Measurements from ENCODE around the gene SLC38A3. TPM values are rescaled to one million over a fixed set of nuclear protein-coding genes. Genes with fewer than 3 reads are reported as not detected.

SLC38A3 gene
- total RNA-seq, 1 donor from 2014 or later = 0.17 TPM

DNA sequence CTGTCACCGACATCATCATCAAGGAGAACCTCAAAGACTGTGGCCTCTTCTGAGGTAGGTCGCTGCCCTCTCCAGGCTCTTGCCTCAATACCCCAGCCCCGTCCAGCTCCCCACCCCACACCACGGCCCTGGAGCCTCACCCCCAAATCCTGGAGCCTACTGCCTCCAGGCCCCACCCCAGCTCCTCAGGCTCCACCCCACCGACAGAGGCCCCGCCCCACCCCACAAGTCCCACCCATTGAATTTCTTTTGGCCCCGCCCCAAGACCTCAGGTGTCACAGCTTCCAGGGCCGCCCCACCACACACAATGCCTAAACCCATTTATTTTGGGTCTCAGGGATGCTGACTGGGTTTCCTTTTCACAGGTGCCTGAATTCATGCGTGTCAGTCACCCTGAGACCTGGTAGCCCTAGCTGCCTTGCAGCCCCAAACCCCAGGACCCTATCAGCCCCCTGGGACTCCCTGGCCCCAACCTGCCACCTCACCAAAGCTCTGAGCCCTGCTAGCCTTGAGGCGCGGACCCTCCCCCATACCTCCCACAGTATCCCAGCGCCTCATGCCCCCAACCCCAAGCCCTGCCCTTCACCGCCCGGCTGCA lies 10.1 kb upstream of the SLC38A3 start:
- Mint-ChIP-seq H3K27ac (no peak overlapping the region), H3K9me3 (no peaks in the 10 kb centered on the region), H3K4me1 (no peaks in the 10 kb centered on the region), H3K27me3 (ENCODE audit: insufficient read depth, low read depth) (peaks cover 7% of the 10 kb centered on the region), H3K4me3 (no peak overlapping the region), H3K36me3 (no peaks in the 10 kb centered on the region)
- Histone ChIP-seq H3K4me1 (no peaks in the 10 kb centered on the region), H3F3A (ENCODE audit: low read depth) (no peaks in the 10 kb centered on the region), H3K79me2 (ENCODE audit: low read depth) (no peaks in the 10 kb centered on the region), H2AFZ (replicated peaks) (no peak overlapping the region), H4K20me1 (ENCODE audit: low read depth) (no peaks in the 10 kb centered on the region), H3K4me3 (no peak overlapping the region), H3K9me3 (ENCODE audit: low read depth) (no peaks in the 10 kb centered on the region), H3K36me3 (no peaks in the 10 kb centered on the region), H3K27ac (no peak overlapping the region), H3K9ac (no peak overlapping the region), H3K4me2 (peak overlapping the region; percentile 21), H3K27me3 (peaks cover 32% of the 10 kb centered on the region)
- TF ChIP-seq EZH2 (IDR thresholded peaks at IDR 0.05) = peak; percentile 34
- TF ChIP-seq, protein P1, sequence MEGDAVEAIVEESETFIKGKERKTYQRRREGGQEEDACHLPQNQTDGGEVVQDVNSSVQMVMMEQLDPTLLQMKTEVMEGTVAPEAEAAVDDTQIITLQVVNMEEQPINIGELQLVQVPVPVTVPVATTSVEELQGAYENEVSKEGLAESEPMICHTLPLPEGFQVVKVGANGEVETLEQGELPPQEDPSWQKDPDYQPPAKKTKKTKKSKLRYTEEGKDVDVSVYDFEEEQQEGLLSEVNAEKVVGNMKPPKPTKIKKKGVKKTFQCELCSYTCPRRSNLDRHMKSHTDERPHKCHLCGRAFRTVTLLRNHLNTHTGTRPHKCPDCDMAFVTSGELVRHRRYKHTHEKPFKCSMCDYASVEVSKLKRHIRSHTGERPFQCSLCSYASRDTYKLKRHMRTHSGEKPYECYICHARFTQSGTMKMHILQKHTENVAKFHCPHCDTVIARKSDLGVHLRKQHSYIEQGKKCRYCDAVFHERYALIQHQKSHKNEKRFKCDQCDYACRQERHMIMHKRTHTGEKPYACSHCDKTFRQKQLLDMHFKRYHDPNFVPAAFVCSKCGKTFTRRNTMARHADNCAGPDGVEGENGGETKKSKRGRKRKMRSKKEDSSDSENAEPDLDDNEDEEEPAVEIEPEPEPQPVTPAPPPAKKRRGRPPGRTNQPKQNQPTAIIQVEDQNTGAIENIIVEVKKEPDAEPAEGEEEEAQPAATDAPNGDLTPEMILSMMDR (IDR thresholded peaks at IDR 0.05) = no peak
- no peak for DNase-seq (ENCODE audit: low spot score)

DNA sequence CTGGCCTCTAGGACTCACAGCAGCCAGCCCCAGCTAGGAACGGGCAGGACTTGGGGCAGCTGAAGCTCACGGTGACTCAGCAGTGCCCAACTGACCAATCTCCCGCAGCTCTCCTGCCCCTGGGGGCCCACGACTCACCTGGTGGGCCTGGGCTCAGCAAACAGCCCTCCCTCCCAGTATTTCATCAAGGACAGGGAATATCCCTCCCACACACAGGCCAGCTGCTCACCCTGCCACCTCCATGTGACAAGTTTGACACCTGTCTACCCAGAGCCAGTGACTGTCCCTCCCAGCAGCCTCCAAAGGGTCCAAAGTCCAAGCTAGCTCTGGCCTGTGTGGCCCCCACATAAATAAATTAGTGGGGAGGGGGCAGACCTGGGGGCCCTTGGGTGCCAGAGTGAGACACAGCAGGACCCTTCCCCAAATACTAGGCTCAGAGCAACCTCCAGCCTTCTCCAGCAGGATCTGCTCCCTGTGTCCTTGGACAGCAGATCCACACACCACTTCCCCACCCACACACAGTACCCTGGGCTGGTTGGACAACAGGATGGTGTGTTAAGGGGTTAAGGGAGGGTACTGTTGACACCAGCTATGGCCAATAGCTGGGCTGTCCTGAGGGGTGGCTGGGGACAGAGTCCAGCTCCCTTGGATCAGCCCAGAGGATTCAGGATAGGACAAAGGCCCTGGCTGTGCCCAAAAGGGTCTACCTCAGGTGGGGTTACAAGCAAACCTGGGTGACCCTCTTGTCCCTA lies 9.4 kb upstream of the SLC38A3 start:
- H2AFZ ChIP-seq (replicated peaks) = no peak overlapping the region

DNA sequence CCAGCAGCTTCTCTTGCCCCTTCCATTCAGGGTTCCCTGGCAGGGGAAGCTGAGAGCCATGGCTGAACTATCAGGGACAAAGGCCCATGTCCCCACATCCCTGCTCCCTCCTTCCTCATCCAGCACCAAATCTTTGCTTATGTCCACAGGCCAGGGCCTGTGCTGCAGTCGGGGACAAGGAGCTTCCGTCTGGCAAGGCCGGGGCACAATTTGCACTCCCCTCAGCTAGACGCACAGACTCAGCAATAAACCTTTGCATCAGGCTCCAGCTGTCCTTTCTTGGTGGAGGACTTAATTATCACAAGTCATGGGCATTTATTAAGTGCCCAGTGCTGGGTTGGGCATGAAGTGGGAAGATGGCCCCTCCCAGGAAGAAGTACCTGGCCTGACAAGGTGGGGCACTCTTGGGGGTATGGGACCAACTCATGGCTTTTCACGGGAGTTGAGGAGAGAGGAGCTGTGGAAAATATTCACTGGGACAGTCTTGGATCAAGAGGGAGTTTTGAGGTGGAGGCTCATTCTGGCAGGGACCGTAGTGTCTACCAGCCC lies 8.7 kb upstream of the SLC38A3 start:
- Mint-ChIP-seq H3K9me3 (no peaks in the 10 kb centered on the region), H3K4me1 (no peaks in the 10 kb centered on the region), H3K36me3 (no peaks in the 10 kb centered on the region), H3K4me3 (no peak overlapping the region), H3K27me3 (ENCODE audit: insufficient read depth, low read depth) (peaks cover 10% of the 10 kb centered on the region), H3K27ac (peak overlapping the region; percentile 78)
- Histone ChIP-seq H3F3A (ENCODE audit: low read depth) (no peaks in the 10 kb centered on the region), H4K20me1 (ENCODE audit: low read depth) (no peaks in the 10 kb centered on the region), H3K4me3 (no peak overlapping the region), H3K9me3 (ENCODE audit: low read depth) (no peaks in the 10 kb centered on the region), H3K4me1 (no peaks in the 10 kb centered on the region), H2AFZ (replicated peaks) (no peak overlapping the region), H3K36me3 (no peaks in the 10 kb centered on the region), H3K27ac (no peak overlapping the region), H3K27me3 (peaks cover 32% of the 10 kb centered on the region), H3K9ac (no peak overlapping the region), H3K79me2 (ENCODE audit: low read depth) (no peaks in the 10 kb centered on the region), H3K4me2 (no peak overlapping the region)
- no peak for TF ChIP-seq EZH2 (IDR thresholded peaks at IDR 0.05)
- TF ChIP-seq EZH2phosphoT487 (IDR thresholded peaks at IDR 0.05) = no peak
- TF ChIP-seq, protein P1 (IDR thresholded peaks at IDR 0.05) = no peak
- DNase-seq (ENCODE audit: low spot score) = no peak

More for the DNA sequence above, 9.4 kb upstream of the SLC38A3 start:
- no peak overlapping the region for H3K4me2 ChIP-seq
- peaks cover 32% of the 10 kb centered on the region for H3K27me3 ChIP-seq
- H3F3A ChIP-seq (ENCODE audit: low read depth) = no peaks in the 10 kb centered on the region
- no peaks in the 10 kb centered on the region for H3K4me1 Mint-ChIP-seq
- no peak overlapping the region for H3K27ac Mint-ChIP-seq
- TF ChIP-seq, protein P1 (IDR thresholded peaks at IDR 0.05) = no peak
- TF ChIP-seq EZH2phosphoT487 (IDR thresholded peaks at IDR 0.05) = no peak
- TF ChIP-seq EZH2 (IDR thresholded peaks at IDR 0.05) = no peak
- H3K9ac ChIP-seq = no peak overlapping the region
- H3K9me3 Mint-ChIP-seq = no peaks in the 10 kb centered on the region
- DNase-seq (ENCODE audit: low spot score) = no peak
- peaks cover 7% of the 10 kb centered on the region for H3K27me3 Mint-ChIP-seq (ENCODE audit: insufficient read depth, low read depth)
- H3K9me3 ChIP-seq (ENCODE audit: low read depth) = no peaks in the 10 kb centered on the region
- H3K79me2 ChIP-seq (ENCODE audit: low read depth) = no peaks in the 10 kb centered on the region
- no peak overlapping the region for H3K4me3 Mint-ChIP-seq
- H3K4me1 ChIP-seq = no peaks in the 10 kb centered on the region
- H3K36me3 ChIP-seq = no peaks in the 10 kb centered on the region
- H3K4me3 ChIP-seq = no peak overlapping the region
- H3K36me3 Mint-ChIP-seq = no peaks in the 10 kb centered on the region
- H3K27ac ChIP-seq = no peak overlapping the region
- no peaks in the 10 kb centered on the region for H4K20me1 ChIP-seq (ENCODE audit: low read depth)

Measured in neural progenitor cell (in vitro differentiated cells).